ENCODE results near the gene MYOT. TPM values are rescaled to one million over a fixed set of nuclear protein-coding genes. Genes with fewer than 3 reads are reported as not detected.
A peak's percentile ranks its signal among the peaks of the same experiment; 100 is the strongest.

MYOT gene
- total RNA-seq, 2 experiments from 2014 or later, result not detected

- H3K4me3 Mint-ChIP-seq, result no peak overlapping the region
- no peaks in the 10 kb centered on the region for H3K36me3 Mint-ChIP-seq
- DNase-seq, result no peak
- H3K4me1 Mint-ChIP-seq, result peaks cover 5% of the 10 kb centered on the region
- no peaks in the 10 kb centered on the region for H3K9me3 Mint-ChIP-seq
- H3K27ac Mint-ChIP-seq, result no peak overlapping the region
- peaks cover 5% of the 10 kb centered on the region for H3K27me3 Mint-ChIP-seq
Measured at GRCh38 chr5:137870647-137871339, 3.1 kb downstream of the MYOT start.

GRCh38 chr5:137871571-137871970 lies 3.9 kb downstream of the MYOT start:
- Mint-ChIP-seq H3K36me3 (no peaks in the 10 kb centered on the region), H3K9me3 (no peaks in the 10 kb centered on the region), H3K27ac (no peak overlapping the region), H3K27me3 (peaks cover 5% of the 10 kb centered on the region), H3K4me3 (no peak overlapping the region), H3K4me1 (peaks cover 5% of the 10 kb centered on the region)
- DNase-seq, result no peak

- Mint-ChIP-seq H3K4me3 (no peak overlapping the region), H3K36me3 (no peaks in the 10 kb centered on the region), H3K27me3 (peaks cover 5% of the 10 kb centered on the region), H3K27ac (no peak overlapping the region), H3K9me3 (no peaks in the 10 kb centered on the region), H3K4me1 (peaks cover 5% of the 10 kb centered on the region)
- no peak for DNase-seq
Measured at GRCh38 chr5:137872466-137872865, 4.8 kb downstream of the MYOT start.

GRCh38 chr5:137876101-137876500 lies 8.4 kb downstream of the MYOT start:
- no peak overlapping the region for H3K4me3 Mint-ChIP-seq
- peaks cover 5% of the 10 kb centered on the region for H3K27me3 Mint-ChIP-seq
- no peak overlapping the region for H3K27ac Mint-ChIP-seq
- no peaks in the 10 kb centered on the region for H3K9me3 Mint-ChIP-seq
- H3K36me3 Mint-ChIP-seq, result no peaks in the 10 kb centered on the region
- no peak for DNase-seq
- peaks cover 4% of the 10 kb centered on the region for H3K4me1 Mint-ChIP-seq

GRCh38 chr5:137880313-137880712 lies 12.7 kb downstream of the MYOT start:
- no peak overlapping the region for H3K4me3 Mint-ChIP-seq
- H3K27me3 Mint-ChIP-seq, result no peaks in the 10 kb centered on the region
- no peaks in the 10 kb centered on the region for H3K4me1 Mint-ChIP-seq
- no peaks in the 10 kb centered on the region for H3K9me3 Mint-ChIP-seq
- H3K36me3 Mint-ChIP-seq, result peaks cover 4% of the 10 kb centered on the region
- no peak overlapping the region for H3K27ac Mint-ChIP-seq
- no peak for DNase-seq

GRCh38 chr5:137887831-137888230 lies 20.2 kb downstream of the MYOT start:
- H3K36me3 Mint-ChIP-seq, result peaks cover 4% of the 10 kb centered on the region
- DNase-seq, result no peak
- H3K27me3 Mint-ChIP-seq, result no peaks in the 10 kb centered on the region
- H3K4me1 Mint-ChIP-seq, result peaks cover 17% of the 10 kb centered on the region
- no peak overlapping the region for H3K4me3 Mint-ChIP-seq
- no peak overlapping the region for H3K27ac Mint-ChIP-seq
- peaks cover 1% of the 10 kb centered on the region for H3K9me3 Mint-ChIP-seq

GRCh38 chr5:137888466-137888862 lies 20.8 kb downstream of the MYOT start:
- peak overlapping the region; percentile 95 for H3K27ac Mint-ChIP-seq
- H3K36me3 Mint-ChIP-seq, result peaks cover 4% of the 10 kb centered on the region
- peak overlapping the region; percentile 94 for H3K4me3 Mint-ChIP-seq

GRCh38 chr5:137888863-137889759 lies 21.5 kb downstream of the MYOT start, which contains the start of gene PKD2L2:
Gene PKD2L2, plus strand, starts transcription at chr5:137889457. Its CDS starts 35 bp downstream, at chr5:137889492.
- Mint-ChIP-seq H3K4me3 (peak within 1 kb of the TSS; percentile 94), H3K9me3 (peaks cover 1% of the 10 kb centered on the region), H3K27me3 (no peaks in the 10 kb centered on the region), H3K36me3 (peaks cover 4% of the 10 kb centered on the region), H3K27ac (peak within 1 kb of the TSS; percentile 95), H3K4me1 (peaks cover 17% of the 10 kb centered on the region)
- peak; percentile 90 for DNase-seq

More at GRCh38 chr5:137888466-137888862, 20.8 kb downstream of the MYOT start:
- DNase-seq, result no peak
- peaks cover 17% of the 10 kb centered on the region for H3K4me1 Mint-ChIP-seq
- H3K9me3 Mint-ChIP-seq, result peaks cover 1% of the 10 kb centered on the region
- no peaks in the 10 kb centered on the region for H3K27me3 Mint-ChIP-seq

GRCh38 chr5:137890845-137891244 lies 23.2 kb downstream of the MYOT start:
- Mint-ChIP-seq H3K36me3 (peaks cover 4% of the 10 kb centered on the region), H3K4me1 (peaks cover 17% of the 10 kb centered on the region), H3K9me3 (peaks cover 1% of the 10 kb centered on the region), H3K27ac (no peak overlapping the region), H3K4me3 (no peak overlapping the region), H3K27me3 (no peaks in the 10 kb centered on the region)
- DNase-seq, result no peak

GRCh38 chr5:137891849-137892248 lies 24.2 kb downstream of the MYOT start:
- Mint-ChIP-seq H3K27me3 (no peaks in the 10 kb centered on the region), H3K4me3 (no peak overlapping the region), H3K9me3 (peaks cover 1% of the 10 kb centered on the region), H3K36me3 (peaks cover 4% of the 10 kb centered on the region), H3K27ac (no peak overlapping the region), H3K4me1 (peaks cover 14% of the 10 kb centered on the region)
- peak; percentile 4 for DNase-seq

GRCh38 chr5:137894586-137894985 lies 26.9 kb downstream of the MYOT start:
- Mint-ChIP-seq H3K36me3 (peaks cover 2% of the 10 kb centered on the region), H3K9me3 (peaks cover 1% of the 10 kb centered on the region), H3K27ac (no peak overlapping the region), H3K4me3 (no peak overlapping the region), H3K27me3 (no peaks in the 10 kb centered on the region), H3K4me1 (peaks cover 3% of the 10 kb centered on the region)
- no peak for DNase-seq

- Mint-ChIP-seq H3K27ac (no peak overlapping the region), H3K4me3 (no peak overlapping the region), H3K27me3 (no peaks in the 10 kb centered on the region), H3K4me1 (no peaks in the 10 kb centered on the region), H3K36me3 (no peaks in the 10 kb centered on the region), H3K9me3 (no peaks in the 10 kb centered on the region)
- DNase-seq, result no peak
Measured at GRCh38 chr5:137896560-137896959, 28.9 kb downstream of the MYOT start.

- Mint-ChIP-seq H3K27ac (no peak overlapping the region), H3K9me3 (no peaks in the 10 kb centered on the region), H3K36me3 (peaks cover 2% of the 10 kb centered on the region), H3K4me3 (no peak overlapping the region), H3K4me1 (no peaks in the 10 kb centered on the region), H3K27me3 (peaks cover 6% of the 10 kb centered on the region)
- DNase-seq, result no peak
Measured at GRCh38 chr5:137899493-137899892, 31.8 kb downstream of the MYOT start.

- H3K36me3 Mint-ChIP-seq, result peaks cover 2% of the 10 kb centered on the region
- no peak for DNase-seq
- no peaks in the 10 kb centered on the region for H3K9me3 Mint-ChIP-seq
- H3K27me3 Mint-ChIP-seq, result peaks cover 10% of the 10 kb centered on the region
- no peak overlapping the region for H3K4me3 Mint-ChIP-seq
- no peak overlapping the region for H3K27ac Mint-ChIP-seq
- no peaks in the 10 kb centered on the region for H3K4me1 Mint-ChIP-seq
Measured at GRCh38 chr5:137901011-137901817, 33.6 kb downstream of the MYOT start.
